AG09309 (cell line): ENCODE results near the gene PSD4.

Experiments used
- DNase-seq: peaks from one replicate; pipeline ENCODE4 v3.0.0-alpha.2; 2010; ENCODE audit warnings: low read depth
- H3K4me3 ChIP-seq: 2 replicates; pipeline ENCODE4 v1.5.1; 2011; ENCODE audit warnings: mild to moderate bottlenecking, low read depth, low read length, moderate library complexity; ENCODE audit not compliant: control insufficient read depth
- CTCF ChIP-seq: IDR thresholded peaks from 2 replicates; pipeline ENCODE4 v1.5.1; 2011; ENCODE audit warnings: mild to moderate bottlenecking, low read depth, low read length, inconsistent platforms; ENCODE audit not compliant: insufficient read depth, control insufficient read depth; ENCODE audit errors: missing control alignments

PSD4 gene

GRCh38 chr2:113157118-113157896, 16.5 kb upstream of the PSD4 start:
- no peak for TF ChIP-seq CTCF
- peak overlapping the region; percentile 38 for H3K4me3 ChIP-seq
- DNase-seq: no peak

GRCh38 chr2:113157897-113158753, 15.6 kb upstream of the PSD4 start:
- no peak for DNase-seq
- H3K4me3 ChIP-seq: peak overlapping the region; percentile 38
- no peak for TF ChIP-seq CTCF

GRCh38 chr2:113158884-113159553, 14.8 kb upstream of the PSD4 start:
- no peak for DNase-seq
- no peak for TF ChIP-seq CTCF
- H3K4me3 ChIP-seq: no peak overlapping the region

GRCh38 chr2:113160248-113160647, 13.5 kb upstream of the PSD4 start:
- no peak for TF ChIP-seq CTCF
- DNase-seq: no peak
- H3K4me3 ChIP-seq: no peak overlapping the region

GRCh38 chr2:113160962-113161361, 12.8 kb upstream of the PSD4 start:
- no peak overlapping the region for H3K4me3 ChIP-seq
- TF ChIP-seq CTCF: no peak
- no peak for DNase-seq

GRCh38 chr2:113162173-113162572, 11.6 kb upstream of the PSD4 start:
- TF ChIP-seq CTCF: no peak
- no peak overlapping the region for H3K4me3 ChIP-seq

More at GRCh38 chr2:113162173-113162572, 11.6 kb upstream of the PSD4 start:
- DNase-seq: no peak
